H7 (cell line): ENCODE data around the gene AQP12A. TPM values are rescaled to one million over a fixed set of nuclear protein-coding genes. Genes with fewer than 3 reads are reported as not detected.

Experiments used
- DNase-seq: peaks from one replicate; pipeline ENCODE4 v3.0.0; 2012
- H3K27me3 ChIP-seq: 2 replicates; pipeline ENCODE4 v1.6.0; 2011; ENCODE audit warnings: mild to moderate bottlenecking, low read length; ENCODE audit not compliant: control insufficient read depth, insufficient read depth
- H3K36me3 ChIP-seq: replicated peaks from 2 replicates; pipeline ENCODE4 v1.5.1; 2011; ENCODE audit warnings: low read length; ENCODE audit not compliant: control insufficient read depth, insufficient read depth
- H3K4me3 ChIP-seq: 2 replicates; pipeline ENCODE4 v1.5.1; 2011; ENCODE audit warnings: low read depth, mild to moderate bottlenecking, control low read depth, low read length, moderate library complexity; ENCODE audit not compliant: insufficient read depth
- total RNA-seq: library from RNA; depleted of rRNA; stranded (reverse); fragments of >200 nt; shearing (Covaris generic); gene quantifications from 2 replicates; pipeline ENCODE4 v1.2.3, GENCODE V29; 2014

Gene AQP12A
- total RNA-seq, 1 experiment from 2014 or later = not detected

DNA sequence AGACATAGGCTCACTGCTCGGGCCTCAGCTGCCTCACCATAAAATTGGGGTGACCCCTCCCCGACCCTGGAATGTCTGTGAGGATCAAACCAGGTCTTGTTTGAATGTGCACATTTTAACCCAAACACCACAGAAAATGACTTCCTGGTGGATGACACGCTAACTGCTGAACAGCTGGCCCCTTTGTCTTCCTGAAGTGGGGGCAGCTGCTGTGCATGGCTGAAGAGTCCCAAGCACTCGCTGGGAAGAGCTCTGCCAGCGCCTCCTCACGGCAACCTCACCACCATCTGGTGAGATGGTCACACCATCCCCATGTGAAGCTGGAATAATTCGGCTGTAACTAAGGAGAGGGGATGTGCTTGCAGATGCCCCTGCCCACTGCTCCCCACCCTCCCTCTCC, 34.0 kb downstream of the AQP12A start:
- peaks cover 40% of the 10 kb centered on the region for H3K36me3 ChIP-seq
- no peak overlapping the region for H3K4me3 ChIP-seq
- no peak for DNase-seq

DNA sequence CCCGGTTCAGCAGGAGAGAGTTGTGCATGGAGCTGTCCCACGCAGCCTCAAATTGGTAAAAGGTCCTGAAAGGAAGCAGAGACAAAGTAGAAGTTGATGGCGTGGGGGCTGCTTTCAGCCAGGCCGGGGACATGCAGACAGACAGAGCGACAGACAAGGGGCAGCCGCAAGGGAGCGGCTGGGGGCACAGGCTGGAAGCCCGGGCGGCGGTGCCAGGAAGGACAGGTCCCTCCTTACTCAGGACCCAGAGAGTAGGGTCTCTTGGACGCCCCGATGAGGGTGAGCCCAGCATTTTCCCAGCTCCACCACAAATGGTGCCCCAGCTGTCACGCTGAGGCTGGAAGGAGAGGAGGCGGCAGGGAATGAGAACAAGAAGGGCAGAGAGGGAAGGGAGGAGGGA, 35.2 kb downstream of the AQP12A start:
- no peaks in the 10 kb centered on the region for H3K27me3 ChIP-seq
- no peak for DNase-seq
- peaks cover 37% of the 10 kb centered on the region for H3K36me3 ChIP-seq
- H3K4me3 ChIP-seq = no peak overlapping the region

More for the DNA sequence above, 34.0 kb downstream of the AQP12A start:
- no peaks in the 10 kb centered on the region for H3K27me3 ChIP-seq

- Histone ChIP-seq H3K36me3 (peaks cover 33% of the 10 kb centered on the region), H3K4me3 (no peak overlapping the region), H3K27me3 (no peaks in the 10 kb centered on the region)
- DNase-seq = no peak
Observed at GRCh38 chr2:240727439-240727838, 35.8 kb downstream of the AQP12A start.

GRCh38 chr2:240727913-240728312, 36.2 kb downstream of the AQP12A start:
- H3K36me3 ChIP-seq = peaks cover 30% of the 10 kb centered on the region
- no peak for DNase-seq
- H3K27me3 ChIP-seq = no peaks in the 10 kb centered on the region
- H3K4me3 ChIP-seq = no peak overlapping the region

DNA sequence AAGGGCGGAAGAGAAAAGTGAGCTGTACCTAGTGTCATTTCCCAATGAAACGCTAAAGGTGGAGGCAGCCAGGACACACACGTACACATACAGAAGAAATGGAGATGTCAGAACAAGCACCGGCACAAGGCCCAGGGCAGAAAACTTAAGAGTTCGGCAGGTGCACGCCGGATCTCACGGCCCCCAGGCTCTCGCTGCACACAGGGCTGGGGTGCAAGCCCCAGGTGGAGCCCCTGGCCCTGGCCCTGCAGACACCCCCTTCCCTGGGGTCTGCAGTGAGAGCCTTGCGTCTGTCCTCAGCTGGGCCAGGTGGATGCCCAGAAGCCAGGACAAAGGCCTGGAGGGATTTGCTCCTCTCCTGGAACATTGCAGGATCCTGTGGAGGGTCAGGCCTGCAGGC, 36.7 kb downstream of the AQP12A start:
- H3K27me3 ChIP-seq = no peaks in the 10 kb centered on the region

DNA sequence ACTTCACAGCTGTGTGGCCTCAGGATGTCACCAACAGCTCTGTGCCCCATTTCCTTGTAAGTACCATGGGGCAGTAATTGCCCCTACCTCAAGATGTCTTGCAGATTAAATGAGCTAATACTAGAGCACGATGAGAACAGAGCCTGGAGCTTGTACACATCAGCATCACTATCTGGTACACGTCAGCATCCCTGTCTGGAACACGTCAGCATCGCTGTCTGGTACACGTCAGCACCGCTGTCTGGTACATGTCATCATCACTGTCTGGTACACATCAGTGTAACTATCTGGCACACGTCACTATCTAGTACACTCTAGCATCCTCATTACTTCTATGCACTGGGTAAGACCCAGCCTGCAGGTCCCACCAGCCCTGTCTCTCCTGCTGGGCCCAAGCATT, 37.2 kb downstream of the AQP12A start:
- Histone ChIP-seq H3K4me3 (no peak overlapping the region), H3K36me3 (peaks cover 30% of the 10 kb centered on the region), H3K27me3 (no peaks in the 10 kb centered on the region)
- DNase-seq = no peak

More for the DNA sequence above, 36.7 kb downstream of the AQP12A start:
- Histone ChIP-seq H3K4me3 (no peak overlapping the region), H3K36me3 (peaks cover 28% of the 10 kb centered on the region)
- DNase-seq = no peak

DNA sequence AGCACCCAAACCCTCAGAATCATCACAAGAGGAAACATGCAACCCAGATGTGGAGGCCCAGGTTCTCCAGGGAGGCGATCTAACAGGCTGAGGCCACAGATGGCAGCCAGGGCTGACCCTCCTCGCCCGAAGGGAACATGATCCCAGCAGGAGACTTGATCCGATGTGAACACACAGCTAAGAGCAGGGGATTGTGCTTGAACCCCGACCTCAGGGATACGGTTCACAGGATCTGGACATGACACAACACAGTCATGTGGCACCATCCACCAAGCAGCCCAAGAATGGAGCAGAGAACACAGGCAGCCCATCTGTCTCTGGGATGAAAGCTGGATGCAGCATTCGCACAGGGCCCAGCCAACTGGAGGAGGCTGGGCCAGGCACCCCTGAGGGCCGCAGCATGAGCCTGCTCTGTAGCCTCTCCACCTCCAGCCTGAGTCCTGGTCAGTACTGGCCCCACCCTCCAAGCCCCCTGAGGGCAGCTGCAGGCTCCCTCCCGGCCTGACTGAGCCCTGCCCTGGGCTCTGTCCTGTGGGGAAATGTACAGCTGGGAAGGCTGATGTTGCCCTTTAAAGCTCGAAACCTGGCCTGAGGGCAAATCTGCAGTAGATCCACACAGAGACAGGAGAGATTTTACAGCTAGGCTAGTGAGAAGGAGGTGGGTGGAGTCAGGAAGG, 39.0 kb downstream of the AQP12A start:
- DNase-seq = no peak
- Histone ChIP-seq H3K36me3 (peaks cover 19% of the 10 kb centered on the region), H3K4me3 (no peak overlapping the region), H3K27me3 (no peaks in the 10 kb centered on the region)

- no peaks in the 10 kb centered on the region for H3K27me3 ChIP-seq
Observed at GRCh38 chr2:240731178-240731545, 39.5 kb downstream of the AQP12A start.

DNA sequence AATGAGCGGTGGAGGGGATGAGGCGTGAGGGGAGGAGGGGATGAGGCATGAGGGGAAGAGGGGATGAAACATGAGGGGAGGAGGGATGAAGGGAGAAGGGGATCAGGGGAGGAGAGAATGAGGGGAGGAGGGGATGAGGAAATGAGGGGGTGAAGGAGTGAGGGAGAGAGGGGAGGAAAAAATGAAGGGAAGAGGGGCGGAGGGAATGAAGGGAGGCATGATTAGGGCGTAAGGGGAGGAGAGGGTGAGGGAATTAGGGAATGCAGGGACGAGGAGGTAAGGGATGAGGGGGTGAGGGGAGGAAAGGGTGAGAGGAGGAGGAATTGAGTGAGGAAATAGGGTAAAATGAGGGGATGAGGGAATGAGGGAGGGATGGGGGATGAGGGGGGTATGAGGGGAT, 40.5 kb downstream of the AQP12A start:
- Histone ChIP-seq H3K36me3 (peaks cover 18% of the 10 kb centered on the region), H3K27me3 (no peaks in the 10 kb centered on the region), H3K4me3 (no peak overlapping the region)
- no peak for DNase-seq

More at GRCh38 chr2:240731178-240731545, 39.5 kb downstream of the AQP12A start:
- H3K4me3 ChIP-seq = no peak overlapping the region
- H3K36me3 ChIP-seq = peaks cover 15% of the 10 kb centered on the region
- no peak for DNase-seq

GRCh38 chr2:240732911-240733622, 41.4 kb downstream of the AQP12A start:
- DNase-seq = no peak
- H3K4me3 ChIP-seq = no peak overlapping the region
- peaks cover 23% of the 10 kb centered on the region for H3K36me3 ChIP-seq

DNA sequence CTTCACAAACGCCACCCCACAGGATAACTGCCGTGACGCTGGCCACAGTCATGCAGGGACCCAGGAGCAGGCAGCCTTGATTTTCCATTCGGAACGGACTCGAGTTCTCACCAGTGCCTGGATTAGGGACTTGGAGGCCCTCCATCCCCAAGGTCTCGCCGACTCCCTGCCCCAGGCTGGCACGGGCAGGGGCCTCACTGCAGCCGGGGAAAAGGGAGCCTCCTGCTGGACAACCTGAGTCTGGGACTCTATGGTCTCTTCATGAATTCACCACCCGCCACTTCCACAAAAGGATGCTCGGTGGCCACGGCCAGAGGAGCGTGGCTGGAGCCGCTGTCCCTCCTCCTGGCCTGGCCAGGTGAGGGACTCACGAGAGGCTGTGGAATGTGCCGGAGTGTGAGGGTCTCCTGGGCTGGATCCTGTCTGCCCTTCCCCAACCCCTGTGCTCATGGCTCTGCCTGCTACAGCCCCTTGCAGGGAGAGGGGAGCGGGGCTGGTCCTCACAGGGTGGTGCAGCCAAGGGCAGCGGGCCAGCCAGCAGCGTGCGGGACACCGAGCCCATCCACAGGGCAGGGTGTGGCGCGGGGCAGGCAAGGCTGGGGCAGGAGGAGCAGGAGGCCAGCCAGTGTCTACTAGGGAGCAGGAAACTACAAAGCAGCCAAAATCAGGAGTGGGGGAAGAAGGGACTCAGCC, 42.3 kb downstream of the AQP12A start:
- peak; percentile 79 for DNase-seq
- Histone ChIP-seq H3K36me3 (peaks cover 27% of the 10 kb centered on the region), H3K27me3 (no peaks in the 10 kb centered on the region), H3K4me3 (no peak overlapping the region)

More at GRCh38 chr2:240732911-240733622, 41.4 kb downstream of the AQP12A start:
- no peaks in the 10 kb centered on the region for H3K27me3 ChIP-seq

DNA sequence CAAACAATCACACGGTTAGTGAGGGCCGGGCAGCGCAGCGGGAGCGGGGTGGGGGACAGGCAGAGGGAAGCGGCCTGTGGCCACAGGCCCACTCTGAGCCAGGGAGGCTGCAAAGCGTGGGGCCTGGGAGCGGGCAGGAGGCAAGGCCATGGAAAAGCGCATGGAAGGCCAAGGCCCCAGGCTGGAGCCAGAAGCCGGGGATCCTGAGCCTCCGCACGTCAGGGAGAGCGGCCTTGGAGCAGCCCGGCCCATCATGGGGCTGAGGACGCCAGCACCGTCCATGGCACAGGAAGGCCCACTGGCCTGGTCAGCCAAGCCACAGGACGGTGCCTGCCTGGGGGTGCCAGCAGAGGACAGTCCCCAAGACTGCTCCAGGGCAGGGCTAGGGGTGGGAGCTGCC, 43.1 kb downstream of the AQP12A start:
- Histone ChIP-seq H3K27me3 (no peaks in the 10 kb centered on the region), H3K4me3 (no peak overlapping the region), H3K36me3 (peaks cover 34% of the 10 kb centered on the region)
- DNase-seq = no peak

DNA sequence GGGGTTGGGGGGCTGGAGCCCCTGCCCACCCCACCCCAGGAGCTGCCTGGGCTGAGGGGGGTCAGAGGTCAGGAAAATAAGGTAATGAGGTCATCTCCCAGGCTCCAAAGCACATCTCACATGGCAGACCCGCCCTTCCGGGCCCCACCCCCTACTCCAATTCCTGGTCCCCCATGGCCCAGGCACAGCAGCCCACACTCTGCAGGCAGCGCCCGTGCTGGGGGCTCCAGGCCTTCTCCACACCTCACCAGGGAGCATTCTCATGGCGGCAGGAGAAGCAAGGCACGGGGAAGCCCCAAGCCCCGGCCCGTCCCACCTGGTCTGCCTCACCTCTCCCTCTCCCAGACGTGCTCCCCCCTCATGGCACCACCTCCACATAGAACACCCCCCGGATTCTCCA, 43.8 kb downstream of the AQP12A start:
- Histone ChIP-seq H3K27me3 (no peaks in the 10 kb centered on the region), H3K4me3 (no peak overlapping the region), H3K36me3 (peaks cover 36% of the 10 kb centered on the region)
- DNase-seq = no peak

GRCh38 chr2:240736281-240737250, 44.9 kb downstream of the AQP12A start:
- Histone ChIP-seq H3K36me3 (peaks cover 42% of the 10 kb centered on the region), H3K27me3 (no peaks in the 10 kb centered on the region), H3K4me3 (no peak overlapping the region)
- no peak for DNase-seq
